ENCODE results near the gene ADRA2B. TPM values are rescaled to one million over a fixed set of nuclear protein-coding genes. Genes with fewer than 3 reads are reported as not detected.
A peak's percentile ranks its signal among the peaks of the same experiment; 100 is the strongest.

Gene ADRA2B
- total RNA-seq, 6 experiments from 2014 or later, result 1.7 to 8.1 (median 3.2) TPM

GRCh38 chr2:96103187-96103601 lies 13.2 kb downstream of the ADRA2B start:
- no peak overlapping the region for H3K27ac ChIP-seq
- DNase-seq, result no peak

GRCh38 chr2:96102596-96103186 lies 13.7 kb downstream of the ADRA2B start:
- Histone ChIP-seq H3K4me1 (no peaks in the 10 kb centered on the region), H3K9me3 (no peaks in the 10 kb centered on the region), H3K36me3 (no peaks in the 10 kb centered on the region), H3K27ac (no peak overlapping the region), H3K27me3 (no peaks in the 10 kb centered on the region), H3K4me3 (no peak overlapping the region)
- TF ChIP-seq POLR2A (IDR thresholded peaks at IDR 0.05), result no peak
- ATAC-seq (no peak), DNase-seq (peak in 2 of 3 donors; percentile 34 to 37)
- 92% methylated on average over 10 of the region's 15 CpGs for WGBS (ENCODE audit: insufficient coverage, low coverage, low lambda C conversion rate, missing lambda C conversion rate)
- intact Hi-C loops (cut with DNase I), result no loop called here

More at GRCh38 chr2:96103187-96103601, 13.2 kb downstream of the ADRA2B start:
- no peaks in the 10 kb centered on the region for H3K36me3 ChIP-seq
- H3K4me3 ChIP-seq, result no peak overlapping the region
- H3K9me3 ChIP-seq, result no peaks in the 10 kb centered on the region
- no peaks in the 10 kb centered on the region for H3K4me1 ChIP-seq
- TF ChIP-seq, protein P1, sequence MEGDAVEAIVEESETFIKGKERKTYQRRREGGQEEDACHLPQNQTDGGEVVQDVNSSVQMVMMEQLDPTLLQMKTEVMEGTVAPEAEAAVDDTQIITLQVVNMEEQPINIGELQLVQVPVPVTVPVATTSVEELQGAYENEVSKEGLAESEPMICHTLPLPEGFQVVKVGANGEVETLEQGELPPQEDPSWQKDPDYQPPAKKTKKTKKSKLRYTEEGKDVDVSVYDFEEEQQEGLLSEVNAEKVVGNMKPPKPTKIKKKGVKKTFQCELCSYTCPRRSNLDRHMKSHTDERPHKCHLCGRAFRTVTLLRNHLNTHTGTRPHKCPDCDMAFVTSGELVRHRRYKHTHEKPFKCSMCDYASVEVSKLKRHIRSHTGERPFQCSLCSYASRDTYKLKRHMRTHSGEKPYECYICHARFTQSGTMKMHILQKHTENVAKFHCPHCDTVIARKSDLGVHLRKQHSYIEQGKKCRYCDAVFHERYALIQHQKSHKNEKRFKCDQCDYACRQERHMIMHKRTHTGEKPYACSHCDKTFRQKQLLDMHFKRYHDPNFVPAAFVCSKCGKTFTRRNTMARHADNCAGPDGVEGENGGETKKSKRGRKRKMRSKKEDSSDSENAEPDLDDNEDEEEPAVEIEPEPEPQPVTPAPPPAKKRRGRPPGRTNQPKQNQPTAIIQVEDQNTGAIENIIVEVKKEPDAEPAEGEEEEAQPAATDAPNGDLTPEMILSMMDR (IDR thresholded peaks at IDR 0.05), result no peak
- intact Hi-C loops (cut with DNase I), result no loop called here
- H3K27me3 ChIP-seq, result no peaks in the 10 kb centered on the region
- WGBS (ENCODE audit: insufficient coverage, low coverage, low lambda C conversion rate, missing lambda C conversion rate), result 47% methylated on average over 2 of the region's 8 CpGs
- ATAC-seq, result no peak

- Histone ChIP-seq H3K9me3 (no peaks in the 10 kb centered on the region), H3K4me3 (no peak overlapping the region), H3K4me1 (no peaks in the 10 kb centered on the region), H3K27ac (no peak overlapping the region), H3K36me3 (no peaks in the 10 kb centered on the region), H3K27me3 (no peaks in the 10 kb centered on the region)
- WGBS (ENCODE audit: insufficient coverage, low coverage, low lambda C conversion rate, missing lambda C conversion rate), result 71% methylated on average over 2 of the region's 3 CpGs
- no peak for TF ChIP-seq POLR2A (IDR thresholded peaks at IDR 0.05)
- TF ChIP-seq, protein P1 (IDR thresholded peaks at IDR 0.05), result no peak
- intact Hi-C loops (cut with DNase I), result no loop called here
- no peak for ATAC-seq
- DNase-seq, result peak in 1 of 3 donors; percentile 42
Observed at GRCh38 chr2:96100893-96101304, 15.5 kb downstream of the ADRA2B start.

- intact Hi-C loops (cut with DNase I), result no loop called here
- Histone ChIP-seq H3K4me3 (no peak overlapping the region), H3K27ac (no peak overlapping the region), H3K36me3 (no peaks in the 10 kb centered on the region), H3K27me3 (no peaks in the 10 kb centered on the region), H3K9me3 (no peaks in the 10 kb centered on the region), H3K4me1 (no peaks in the 10 kb centered on the region)
- TF ChIP-seq, protein P1 (IDR thresholded peaks at IDR 0.05), result no peak
- TF ChIP-seq POLR2A (IDR thresholded peaks at IDR 0.05), result no peak
- ATAC-seq, result peak in 1 of 4 donors; percentile 11
- DNase-seq, result peak in 2 of 3 donors; percentile 41 to 46
- WGBS (ENCODE audit: insufficient coverage, low coverage, low lambda C conversion rate, missing lambda C conversion rate), result 50% methylated on average over 7 of the region's 12 CpGs
Observed at GRCh38 chr2:96099861-96100798, 16.2 kb downstream of the ADRA2B start.
